Loucy (cell line): ENCODE measurements around the gene ADGRL3.

Experiments used
- CTCF ChIP-seq: fragments of 200-600 bp; sonication (generic); conservative IDR thresholded peaks from 2 replicates; pipeline ENCODE4 v1.5.1; 2014; ENCODE audit warnings: mild to moderate bottlenecking, antibody characterized with exemption, low read length
- EZH2phosphoT487 ChIP-seq: fragments of 200-600 bp; IDR thresholded peaks from 2 replicates; pipeline ENCODE4 v1.6.1; 2018; ENCODE audit warnings: antibody characterized with exemption, mild to moderate bottlenecking, moderate library complexity, borderline replicate concordance

GRCh38 chr4:62037571-62037970, 837.4 kb downstream of the ADGRL3 start:
- TF ChIP-seq CTCF (no peak), EZH2phosphoT487 (no peak)
